ENCODE results near the gene SHTN1.

The SHTN1 gene

GRCh38 chr10:116993610-116994009 lies 11.4 kb downstream of the SHTN1 start:
- H3K36me3 ChIP-seq (ENCODE audit: control insufficient read depth, low read length): no peaks in the 10 kb centered on the region
- H3K27me3 ChIP-seq (ENCODE audit: control insufficient read depth, low read length): peaks cover 11% of the 10 kb centered on the region
- no peaks in the 10 kb centered on the region for H3F3A ChIP-seq (ENCODE audit: control insufficient read depth, insufficient read depth)
- no peak overlapping the region for H3K4me2 ChIP-seq (ENCODE audit: low read length)
- no peak overlapping the region for H3K4me3 ChIP-seq (ENCODE audit: low read length)
- no peak for TF ChIP-seq EZH2phosphoT487 (IDR thresholded peaks at IDR 0.05; ENCODE audit: borderline replicate concordance, low read length)
- no peak for TF ChIP-seq CTCF (IDR thresholded peaks at IDR 0.05; ENCODE audit: low read depth, low read length, poor library complexity, severe bottlenecking)
- no peaks in the 10 kb centered on the region for H3K79me2 ChIP-seq (ENCODE audit: control insufficient read depth, low read length)
- no peaks in the 10 kb centered on the region for H3K4me1 ChIP-seq (ENCODE audit: control insufficient read depth, low read length)
- no peaks in the 10 kb centered on the region for H3K9me2 ChIP-seq (replicated peaks; ENCODE audit: control insufficient read depth, low read length)
- no peaks in the 10 kb centered on the region for H4K20me1 ChIP-seq (ENCODE audit: control insufficient read depth, insufficient read depth, low read depth, low read length)
- no peak overlapping the region for H3K27ac ChIP-seq (ENCODE audit: low read depth, low read length)
- no peaks in the 10 kb centered on the region for H3K9me3 ChIP-seq (ENCODE audit: control insufficient read depth, insufficient read depth, low read length)

- TF ChIP-seq CTCF (IDR thresholded peaks at IDR 0.05; ENCODE audit: low read depth, low read length, poor library complexity, severe bottlenecking) (no peak), EZH2phosphoT487 (IDR thresholded peaks at IDR 0.05; ENCODE audit: borderline replicate concordance, low read length) (no peak)
- no peaks in the 10 kb centered on the region for H3K9me3 ChIP-seq (ENCODE audit: control insufficient read depth, insufficient read depth, low read length)
- H3K27me3 ChIP-seq (ENCODE audit: control insufficient read depth, low read length): peaks cover 10% of the 10 kb centered on the region
- no peak overlapping the region for H3K4me3 ChIP-seq (ENCODE audit: low read length)
- no peaks in the 10 kb centered on the region for H4K20me1 ChIP-seq (ENCODE audit: control insufficient read depth, insufficient read depth, low read depth, low read length)
- H3F3A ChIP-seq (ENCODE audit: control insufficient read depth, insufficient read depth): no peaks in the 10 kb centered on the region
- H3K27ac ChIP-seq (ENCODE audit: low read depth, low read length): no peak overlapping the region
- H3K79me2 ChIP-seq (ENCODE audit: control insufficient read depth, low read length): no peaks in the 10 kb centered on the region
- H3K4me2 ChIP-seq (ENCODE audit: low read length): no peak overlapping the region
- H3K36me3 ChIP-seq (ENCODE audit: control insufficient read depth, low read length): no peaks in the 10 kb centered on the region
- H3K4me1 ChIP-seq (ENCODE audit: control insufficient read depth, low read length): no peaks in the 10 kb centered on the region
- no peaks in the 10 kb centered on the region for H3K9me2 ChIP-seq (replicated peaks; ENCODE audit: control insufficient read depth, low read length)
These were observed 12.8 kb downstream of the SHTN1 start for GRCh38 chr10:116992183-116992582.

GRCh38 chr10:116990276-116990800 lies 14.6 kb downstream of the SHTN1 start:
- Histone ChIP-seq H3K36me3 (ENCODE audit: control insufficient read depth, low read length) (no peaks in the 10 kb centered on the region), H3K4me1 (ENCODE audit: control insufficient read depth, low read length) (no peaks in the 10 kb centered on the region), H3K27me3 (ENCODE audit: control insufficient read depth, low read length) (peaks cover 5% of the 10 kb centered on the region), H3K9me2 (replicated peaks; ENCODE audit: control insufficient read depth, low read length) (no peaks in the 10 kb centered on the region), H3K79me2 (ENCODE audit: control insufficient read depth, low read length) (no peaks in the 10 kb centered on the region), H3K9me3 (ENCODE audit: control insufficient read depth, insufficient read depth, low read length) (no peaks in the 10 kb centered on the region), H3K4me2 (ENCODE audit: low read length) (no peak overlapping the region), H3K4me3 (ENCODE audit: low read length) (no peak overlapping the region), H3F3A (ENCODE audit: control insufficient read depth, insufficient read depth) (no peaks in the 10 kb centered on the region), H3K27ac (ENCODE audit: low read depth, low read length) (no peak overlapping the region), H4K20me1 (ENCODE audit: control insufficient read depth, insufficient read depth, low read depth, low read length) (no peaks in the 10 kb centered on the region)
- no peak for TF ChIP-seq CTCF (IDR thresholded peaks at IDR 0.05; ENCODE audit: low read depth, low read length, poor library complexity, severe bottlenecking)
- no peak for TF ChIP-seq EZH2phosphoT487 (IDR thresholded peaks at IDR 0.05; ENCODE audit: borderline replicate concordance, low read length)

All from DOHH2 (cell line).